Activated CD8-positive, alpha-beta memory T cell treated with anti-CD3 and anti-CD28 coated beads for 36 hours (primary cell): Measurements from ENCODE around the gene FASTKD2. TPM values are rescaled to one million over a fixed set of nuclear protein-coding genes. Genes with fewer than 3 reads are reported as not detected.

Experiments used
- CTCF ChIA-PET: fragments of 350-600 bp; sonication (Branson Sonifier 250); formaldehyde crosslinking; loops from one replicate; lab custom pipeline; 2021; ENCODE audit warnings: antibody characterized with exemption; lab: Charles Lee
- POLR2A ChIA-PET: fragments of 350-600 bp; sonication (Branson Sonifier 250); formaldehyde crosslinking; loops from one replicate; lab custom pipeline; 2021; ENCODE audit warnings: antibody characterized with exemption; lab: Charles Lee
- total RNA-seq, 2 experiments: library from RNA; stranded (reverse); gene quantifications; one replicate each; pipeline ENCODE4 v1.2.3, GENCODE V29; 2021

Gene FASTKD2
- total RNA-seq, 2 experiments from 2014 or later = 41.5 to 42.1 TPM

DNA sequence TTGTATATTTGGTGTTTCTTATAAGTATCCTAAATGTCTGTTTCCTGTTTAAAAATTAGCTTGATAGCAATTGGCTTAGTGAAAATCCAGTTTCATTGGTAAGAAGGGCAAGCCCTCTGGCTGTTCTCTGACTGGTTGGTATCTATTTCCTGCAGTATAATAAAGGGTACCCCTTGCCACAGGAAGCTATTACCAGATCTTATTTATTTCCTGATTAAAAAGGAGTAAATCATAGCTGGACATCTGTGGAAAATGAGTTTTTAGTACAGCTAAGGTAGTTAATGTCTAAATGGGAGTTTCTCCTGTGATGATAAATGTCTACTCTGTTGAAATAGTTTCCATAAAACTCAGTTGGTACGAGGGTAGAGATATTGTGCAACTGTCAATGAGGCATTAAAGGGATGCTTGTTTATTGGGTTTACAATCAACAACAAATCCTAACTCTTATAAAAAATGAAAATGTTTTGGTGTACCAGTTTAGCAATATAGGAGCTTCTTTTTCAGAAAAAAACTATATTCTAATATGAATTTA is 58.7 kb downstream of the FASTKD2 start:
- CTCF ChIA-PET = no interaction called here
- POLR2A ChIA-PET = no interaction called here

DNA sequence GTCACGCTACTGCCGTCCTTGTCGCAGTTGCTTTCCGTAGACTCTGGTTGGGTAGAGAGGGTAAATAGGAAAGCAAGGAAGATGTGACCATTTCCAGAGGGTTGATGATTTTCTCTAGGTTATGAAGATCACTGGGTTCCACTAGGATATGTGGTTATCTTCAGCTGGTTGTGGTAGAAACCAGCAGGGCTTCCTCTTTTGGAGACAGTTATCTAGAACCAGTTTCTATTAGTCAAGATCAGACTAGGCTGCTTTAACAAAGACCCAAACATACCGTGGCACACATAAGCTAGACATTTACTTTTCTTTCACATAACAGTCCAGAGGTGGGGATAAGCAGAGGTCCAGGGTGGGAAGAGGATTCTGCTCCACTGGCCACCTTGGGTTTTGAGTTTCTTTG is 59.6 kb downstream of the FASTKD2 start:
- ChIA-PET CTCF (interaction anchor here (0.6 kb wide), 1 partner anchor 43 kb away, joined by 3 read pairs; no protein-coding TSS in a partner anchor), POLR2A (no interaction called here)

DNA sequence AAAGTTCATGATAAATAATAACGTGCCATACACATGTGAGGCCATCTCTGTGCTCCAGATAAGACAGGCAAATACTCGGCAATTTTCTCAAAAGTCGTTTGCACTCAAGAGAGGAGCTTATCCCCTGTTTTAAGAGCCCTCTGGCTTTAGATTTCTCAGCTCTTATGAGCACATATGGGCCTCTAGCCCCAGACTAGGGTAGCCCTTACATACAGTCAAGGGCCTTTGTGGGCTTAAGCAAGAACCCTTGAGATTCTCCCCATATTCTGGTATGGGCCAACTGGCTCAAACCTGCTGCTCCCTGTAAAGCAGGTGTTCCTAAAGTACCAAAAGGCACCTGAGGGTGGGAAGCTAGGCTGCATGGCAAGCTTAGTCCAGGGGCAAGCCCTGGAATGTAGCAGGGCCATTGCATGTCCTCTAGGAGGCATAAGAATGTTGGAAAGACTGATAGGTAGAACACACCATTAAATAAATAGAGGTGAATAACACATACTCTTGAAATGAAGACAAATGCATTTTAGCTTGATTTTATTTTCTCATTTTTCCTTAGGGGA is 66.1 kb downstream of the FASTKD2 start:
- ChIA-PET POLR2A (no interaction called here), CTCF (no interaction called here)

DNA sequence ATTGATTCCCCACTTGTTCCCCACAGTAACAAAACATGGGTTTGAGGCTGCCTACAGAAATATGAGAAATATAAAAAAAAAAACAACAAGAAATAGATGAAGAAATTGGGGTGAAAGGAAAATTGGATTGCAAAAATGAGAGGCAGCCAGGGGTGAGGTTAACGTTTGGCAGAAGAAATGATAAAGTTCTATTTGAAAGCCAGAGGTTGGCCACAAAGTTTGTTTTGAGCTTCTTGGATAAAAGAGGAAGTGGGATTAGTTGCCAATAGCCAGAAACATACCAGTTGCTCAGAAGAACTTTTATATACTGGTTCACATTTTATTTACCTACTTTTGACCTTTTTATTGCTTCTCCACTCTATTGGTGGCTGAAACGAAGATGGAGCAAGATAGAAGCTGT is 67.5 kb downstream of the FASTKD2 start:
- POLR2A ChIA-PET = no interaction called here
- CTCF ChIA-PET = no interaction called here

DNA sequence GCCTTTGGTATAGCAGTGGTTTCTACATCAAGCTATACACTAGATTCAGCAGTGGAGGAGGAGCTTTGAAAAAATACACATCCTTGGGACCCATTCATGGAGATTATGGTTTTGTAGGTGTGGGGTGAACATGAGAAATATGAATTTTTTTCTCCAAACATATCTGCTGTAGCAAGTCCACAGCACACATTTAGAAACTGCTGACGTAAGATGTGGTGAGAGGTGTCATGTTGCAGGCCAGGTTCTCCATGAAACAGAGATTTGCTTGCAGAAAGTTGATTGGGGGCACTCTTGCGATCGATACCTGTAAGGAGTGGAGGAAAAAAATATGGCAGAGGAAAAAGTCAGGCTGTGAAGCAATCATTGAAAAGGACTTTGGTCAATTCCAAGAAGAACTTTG is 67.9 kb downstream of the FASTKD2 start:
- POLR2A ChIA-PET = no interaction called here
- CTCF ChIA-PET = no interaction called here

DNA sequence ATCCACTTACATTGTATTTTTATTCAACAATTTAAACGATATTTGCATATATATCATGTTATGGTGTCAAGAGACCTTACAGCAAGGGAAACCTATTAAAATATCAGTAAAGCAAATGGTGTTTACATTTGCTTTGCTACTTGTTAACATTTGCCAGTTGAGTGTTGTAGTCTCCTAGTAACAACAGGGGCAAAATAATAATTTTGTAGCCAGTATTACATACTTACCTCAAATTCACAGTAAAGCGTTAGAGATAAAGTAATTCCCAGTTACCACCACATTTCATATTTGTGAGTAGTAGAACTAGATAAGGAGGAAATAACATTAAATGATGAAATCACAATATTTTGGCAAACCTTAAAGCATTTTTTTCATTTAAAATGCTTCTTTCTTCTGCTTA is 71.3 kb downstream of the FASTKD2 start:
- CTCF ChIA-PET = no interaction called here

DNA sequence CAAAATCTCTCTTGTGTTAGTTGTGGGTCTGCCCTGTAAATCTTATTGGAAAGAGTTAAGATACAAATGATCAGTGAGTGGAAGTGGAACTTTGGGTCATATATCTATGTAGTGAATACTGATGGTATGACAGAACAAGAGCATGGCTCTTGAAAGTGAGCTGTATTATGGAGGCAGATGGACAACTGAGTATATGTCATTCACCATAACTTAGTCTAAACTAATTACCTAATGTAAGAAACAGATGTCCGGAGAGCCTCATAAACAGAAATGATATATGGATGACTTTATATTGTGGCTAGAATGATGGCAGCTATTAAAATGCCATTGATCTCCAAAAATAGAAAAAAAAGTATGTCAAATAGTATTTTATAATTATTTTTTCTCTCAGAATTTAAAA is 72.4 kb downstream of the FASTKD2 start:
- CTCF ChIA-PET = no interaction called here

More for the DNA sequence above, 71.3 kb downstream of the FASTKD2 start:
- POLR2A ChIA-PET = no interaction called here

DNA sequence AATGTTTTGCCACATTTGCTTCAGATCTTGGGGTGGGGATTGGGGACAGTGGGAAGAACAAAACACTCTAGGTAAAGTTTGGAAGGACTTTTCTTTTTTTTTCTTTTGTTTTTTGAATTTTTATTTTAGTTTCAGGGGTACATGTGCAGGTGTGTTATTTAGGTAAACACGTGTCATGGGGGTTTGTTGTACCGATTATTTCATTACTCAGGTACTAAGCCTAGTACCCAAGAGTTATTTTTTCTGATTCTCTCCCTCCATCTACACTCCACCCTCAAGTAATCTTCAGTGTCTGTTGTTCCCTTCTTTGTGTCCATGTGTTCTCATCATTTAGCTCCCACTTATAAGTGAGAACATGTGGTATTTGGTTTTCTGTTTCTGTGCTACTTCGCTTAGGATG is 73.3 kb downstream of the FASTKD2 start:
- POLR2A ChIA-PET = no interaction called here

More for the DNA sequence above, 72.4 kb downstream of the FASTKD2 start:
- POLR2A ChIA-PET = no interaction called here

DNA sequence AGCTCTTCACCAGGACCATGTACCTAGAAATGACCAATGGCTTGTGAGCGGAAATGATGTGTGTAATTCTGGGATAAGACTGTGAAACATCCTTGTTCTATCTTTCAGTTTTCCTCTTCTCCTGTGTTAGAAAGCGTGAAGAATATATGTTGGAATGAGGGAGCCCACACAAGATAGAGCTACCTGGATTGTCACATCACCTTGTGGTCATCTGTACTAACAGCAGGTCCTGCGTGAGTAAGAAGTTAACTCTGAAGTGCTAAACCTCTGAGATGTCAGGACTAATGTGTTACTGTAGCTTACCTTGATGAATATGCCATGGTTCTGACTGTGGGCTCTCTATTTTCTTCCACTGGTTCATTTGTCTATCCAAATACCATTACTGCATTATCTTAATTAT is 75.6 kb downstream of the FASTKD2 start:
- POLR2A ChIA-PET = no interaction called here

More for the DNA sequence above, 73.3 kb downstream of the FASTKD2 start:
- CTCF ChIA-PET = no interaction called here

More for the DNA sequence above, 75.6 kb downstream of the FASTKD2 start:
- CTCF ChIA-PET = no interaction called here

Other genes with a start within 250 kb of the FASTKD2 start
- gene FAM237A, start 123.1 kb upstream of the FASTKD2 start, total RNA-seq = not detected
- gene DYTN, start 47.2 kb upstream of the FASTKD2 start, total RNA-seq = not detected
- gene MDH1B, start 278 bp upstream of the FASTKD2 start, total RNA-seq = under 1 TPM; 0.34 to 0.65 TPM
- not detected for gene CPO, start 173.9 kb downstream of the FASTKD2 start, total RNA-seq